Activated CD8-positive, alpha-beta memory T cell treated with anti-CD3 and anti-CD28 coated beads for 36 hours (primary cell): Measurements from ENCODE around the gene DNAJC1. TPM values are rescaled to one million over a fixed set of nuclear protein-coding genes. Genes with fewer than 3 reads are reported as not detected.

Source experiments
- CTCF ChIA-PET: fragments of 350-600 bp; sonication (Branson Sonifier 250); formaldehyde crosslinking; loops from one replicate; lab custom pipeline; 2021; ENCODE audit warnings: antibody characterized with exemption; lab: Charles Lee
- POLR2A ChIA-PET: fragments of 350-600 bp; sonication (Branson Sonifier 250); formaldehyde crosslinking; loops from one replicate; lab custom pipeline; 2021; ENCODE audit warnings: antibody characterized with exemption; lab: Charles Lee
- total RNA-seq, 2 experiments: library from RNA; stranded (reverse); gene quantifications; one replicate each; pipeline ENCODE4 v1.2.3, GENCODE V29; 2021

DNAJC1 gene
- total RNA-seq, 2 experiments from 2014 or later, result 29.4 to 30.1 TPM

DNA sequence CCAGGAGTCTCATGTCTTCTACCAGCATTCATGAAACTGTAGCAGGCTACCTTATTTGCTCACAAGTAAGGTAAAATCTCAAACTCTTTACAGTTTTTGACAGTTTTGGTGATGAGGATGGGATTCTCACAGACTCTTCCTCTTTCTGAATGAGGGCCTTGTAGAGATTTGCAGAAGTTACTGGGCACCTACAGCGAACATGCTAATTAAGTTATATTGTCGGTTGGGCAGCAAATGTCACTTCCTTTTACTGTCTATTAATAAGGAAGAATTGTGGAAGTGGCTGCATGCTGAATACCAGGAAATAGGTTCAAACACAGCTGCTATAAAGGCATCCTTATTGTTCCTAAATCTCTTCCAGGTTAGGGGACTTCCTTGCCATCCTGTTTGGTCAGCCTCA, 189.6 kb downstream of the DNAJC1 start:
- CTCF ChIA-PET, result no interaction called here

DNA sequence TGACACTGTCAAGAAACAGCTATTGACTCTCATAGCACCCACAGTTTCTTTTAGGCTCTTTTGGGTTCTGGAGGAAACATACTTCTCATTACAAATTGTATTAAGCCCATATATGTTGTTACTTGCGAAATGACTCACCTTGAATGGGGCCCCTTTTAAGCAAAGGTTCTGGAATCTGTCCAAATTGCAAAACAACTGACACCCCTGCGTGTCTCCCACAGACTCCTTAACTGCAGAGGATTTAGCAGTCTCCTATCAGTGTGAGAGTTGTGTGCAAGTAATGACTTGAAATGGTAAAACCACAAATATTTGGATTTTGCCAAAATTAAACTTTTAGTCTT, 192.3 kb downstream of the DNAJC1 start:
- ChIA-PET CTCF (no interaction called here), POLR2A (no interaction called here)

More for the DNA sequence above, 189.6 kb downstream of the DNAJC1 start:
- POLR2A ChIA-PET, result no interaction called here

DNA sequence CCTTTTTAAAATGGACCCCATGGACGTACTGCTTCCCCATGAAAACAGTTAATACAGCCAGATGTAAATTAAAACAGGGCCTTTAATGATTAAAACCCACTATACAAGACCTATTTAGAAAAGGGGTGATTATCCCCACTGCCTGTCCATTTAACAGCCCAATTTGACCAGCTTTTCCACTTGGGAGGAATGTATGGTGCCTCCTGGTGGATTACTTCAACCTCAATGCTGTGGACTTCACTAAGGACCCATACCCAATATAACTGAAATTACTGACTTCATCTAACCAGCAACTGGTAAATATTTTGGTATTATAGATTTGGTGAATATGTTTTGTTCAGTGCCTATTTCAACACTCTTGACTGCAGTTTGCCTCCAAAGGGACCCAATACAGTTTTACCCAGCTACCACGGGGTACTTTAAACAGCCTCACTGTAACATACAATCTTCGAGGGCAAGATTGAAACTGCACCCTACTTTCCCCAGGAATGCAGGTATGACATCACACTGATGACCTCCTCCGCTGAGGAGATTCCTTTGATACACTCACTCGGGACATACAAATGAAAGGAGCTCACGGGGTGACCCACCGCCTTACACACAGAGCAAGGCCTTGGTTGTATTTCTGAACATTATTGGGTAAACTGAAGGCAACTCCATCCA, 192.8 kb downstream of the DNAJC1 start:
- CTCF ChIA-PET, result no interaction called here
- POLR2A ChIA-PET, result no interaction called here

DNA sequence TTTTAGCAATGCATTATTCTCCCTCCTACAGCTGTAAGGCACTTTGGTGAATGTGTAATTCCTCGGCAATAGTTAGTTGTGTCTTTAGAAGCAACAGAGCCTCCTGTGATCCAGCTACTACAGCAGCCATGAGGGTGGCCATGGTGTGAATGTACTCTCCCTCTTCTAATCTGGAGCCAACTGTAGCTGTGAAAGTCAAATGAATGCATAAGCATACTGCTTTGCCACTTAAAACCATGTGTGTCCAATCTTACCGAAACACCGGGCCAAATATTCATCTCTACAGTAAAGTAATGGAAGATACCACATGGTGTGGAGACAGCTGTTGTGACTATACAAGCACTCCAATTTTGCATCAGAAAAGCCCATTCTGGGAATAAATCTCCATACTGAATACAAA, 195.0 kb downstream of the DNAJC1 start:
- CTCF ChIA-PET, result no interaction called here
- POLR2A ChIA-PET, result interaction anchor here (0.6 kb wide), 1 partner anchor 148 kb away, joined by 17 read pairs; no protein-coding TSS in a partner anchor

DNA sequence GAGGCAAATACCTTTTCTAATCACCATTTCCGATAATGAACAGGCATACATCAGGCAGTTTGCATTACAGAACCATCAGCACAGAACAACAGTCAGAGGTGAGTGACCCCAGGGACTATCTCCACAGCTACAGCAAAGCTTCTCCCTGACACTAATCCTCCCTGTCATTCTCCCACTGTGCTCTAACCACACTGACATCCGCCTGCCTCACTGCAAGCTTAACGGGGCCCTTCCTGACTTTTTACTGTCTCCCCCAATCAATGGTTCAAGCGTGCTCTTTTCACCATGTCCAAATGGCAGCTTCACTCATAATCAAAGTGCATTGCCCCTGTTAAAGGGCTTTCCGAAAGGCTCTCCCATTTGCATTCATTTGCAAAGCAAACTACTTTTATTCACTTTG, 196.3 kb downstream of the DNAJC1 start:
- ChIA-PET POLR2A (no interaction called here), CTCF (no interaction called here)

DNA sequence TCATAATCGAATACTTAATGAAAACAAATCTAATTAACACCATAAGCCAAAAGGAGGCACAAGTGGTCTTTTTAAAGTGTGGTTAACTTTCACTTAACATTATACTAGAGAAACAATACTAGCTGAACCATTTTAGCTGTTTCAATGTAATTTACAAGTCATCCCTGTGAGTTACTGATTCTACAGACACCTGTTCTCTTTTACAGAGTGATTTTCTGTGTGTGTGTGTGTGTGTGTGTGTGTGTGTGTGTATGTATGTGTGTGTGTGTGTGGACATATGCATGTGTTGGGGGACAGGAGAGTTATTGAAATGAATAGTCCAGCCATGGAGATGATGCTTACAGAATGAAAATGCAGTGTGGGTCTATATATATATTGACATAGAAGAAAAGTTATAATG, 200.2 kb downstream of the DNAJC1 start:
- CTCF ChIA-PET, result interaction anchor here (0.7 kb wide), 1 partner anchor 606 kb away, joined by 3 read pairs; no protein-coding TSS in a partner anchor
- POLR2A ChIA-PET, result no interaction called here

DNA sequence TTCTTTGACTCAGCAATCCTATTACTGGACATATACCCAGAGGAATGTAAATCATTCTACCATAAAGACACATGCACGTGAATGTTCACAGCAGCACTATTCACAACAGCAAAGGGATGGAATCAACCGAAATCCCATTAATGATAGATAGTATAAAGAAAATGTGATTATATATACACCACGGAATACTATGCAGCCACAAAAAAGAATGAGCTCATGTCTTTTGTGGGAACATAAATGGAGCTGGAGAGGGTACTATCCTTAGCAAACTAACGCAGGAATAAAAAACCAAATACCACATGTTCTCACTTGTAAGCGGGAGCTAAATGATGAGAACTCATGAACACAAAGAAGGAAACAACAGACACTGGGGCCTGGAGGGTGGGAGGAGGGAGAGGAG, 201.9 kb downstream of the DNAJC1 start:
- ChIA-PET CTCF (no interaction called here), POLR2A (no interaction called here)

DNA sequence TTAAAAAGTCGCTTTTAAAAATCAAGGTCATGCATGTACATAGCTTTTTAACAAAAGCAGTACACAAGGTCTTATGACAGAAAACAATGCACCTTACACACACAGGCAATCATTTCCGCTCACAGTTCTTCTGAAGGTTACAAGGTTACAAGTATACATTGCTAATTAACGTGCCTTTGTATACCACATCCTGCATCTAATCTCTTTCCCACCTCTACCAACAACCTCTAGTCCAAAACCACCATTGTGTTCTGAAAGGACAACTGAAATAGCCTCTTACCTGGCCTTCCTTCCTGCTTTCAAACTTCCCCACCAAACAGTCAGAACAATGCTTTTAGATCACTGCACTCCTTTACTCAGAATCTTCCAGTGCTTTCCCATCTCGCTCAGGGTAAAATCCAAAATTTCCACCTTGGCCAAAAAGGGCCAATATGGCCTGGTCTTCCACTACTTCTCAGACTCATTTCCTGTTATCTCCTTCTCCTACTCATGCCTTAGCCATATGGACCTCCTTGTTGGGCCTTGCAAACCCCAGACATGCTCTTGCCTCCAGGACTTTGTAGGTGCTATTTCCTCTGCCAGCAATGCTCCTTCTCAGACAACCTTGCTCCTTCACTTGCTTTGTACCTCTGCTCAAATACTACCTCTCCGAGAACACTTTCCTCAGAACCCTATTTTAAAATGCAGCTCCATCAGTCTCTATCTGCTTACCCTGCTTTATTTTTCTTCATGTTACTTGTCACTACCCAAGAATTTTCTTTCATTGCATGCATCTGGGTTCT, 205.4 kb downstream of the DNAJC1 start:
- POLR2A ChIA-PET, result no interaction called here
- CTCF ChIA-PET, result no interaction called here

DNA sequence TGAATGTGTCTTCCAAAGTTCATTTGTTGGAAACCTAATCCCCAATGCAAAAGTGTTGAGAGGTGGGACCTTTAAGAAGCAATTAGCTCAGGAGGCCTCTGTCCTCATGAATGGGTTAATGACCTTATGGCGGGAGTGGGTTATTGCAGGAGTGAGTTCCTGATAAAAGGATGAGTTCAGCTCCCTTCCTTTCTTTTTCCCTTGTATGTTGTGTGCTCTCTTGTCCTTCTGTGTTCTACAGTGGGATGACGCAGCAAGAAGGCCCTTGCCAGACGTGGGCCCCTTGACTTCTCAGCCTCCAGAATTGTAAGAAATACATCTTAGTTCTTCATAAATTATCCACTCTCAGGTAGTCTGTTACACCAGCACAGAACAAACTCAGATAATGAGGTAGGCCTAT, 206.0 kb downstream of the DNAJC1 start:
- POLR2A ChIA-PET, result no interaction called here
- CTCF ChIA-PET, result no interaction called here

DNA sequence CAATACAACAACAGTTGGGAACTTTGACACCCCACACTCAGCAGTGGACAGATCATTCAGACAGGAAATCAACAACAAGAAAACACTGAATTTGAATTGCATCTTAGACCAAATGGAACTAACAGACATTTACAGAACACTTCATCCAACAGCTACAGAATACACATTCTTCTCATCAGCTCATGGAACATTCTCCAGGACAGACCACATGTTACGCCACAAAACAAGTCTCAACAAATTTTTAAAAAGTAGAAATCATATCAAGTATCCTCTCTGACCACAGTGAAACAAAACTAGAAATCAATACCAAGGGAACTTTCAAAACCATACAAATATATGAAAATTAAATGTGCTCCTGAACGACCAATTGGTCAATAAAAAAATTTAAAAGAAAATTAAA, 212.3 kb downstream of the DNAJC1 start:
- CTCF ChIA-PET, result no interaction called here
- POLR2A ChIA-PET, result no interaction called here

DNA sequence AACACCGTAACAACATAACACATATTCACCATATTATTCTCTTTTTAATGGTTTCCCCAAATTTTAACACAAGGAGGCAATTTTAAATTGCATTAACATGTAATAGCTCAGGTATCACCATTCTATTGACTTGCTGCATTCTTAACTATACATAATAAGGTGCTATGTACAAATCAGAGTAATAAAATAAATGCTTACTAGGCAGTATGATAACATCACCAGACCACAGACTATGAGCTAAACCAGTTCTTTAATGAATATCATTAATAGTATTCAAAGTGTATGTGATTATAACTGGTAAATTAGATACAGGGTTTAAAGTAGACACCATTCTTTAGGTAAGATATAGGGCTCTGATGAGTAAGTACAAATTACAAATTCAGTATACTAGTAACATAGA, 226.6 kb downstream of the DNAJC1 start:
- ChIA-PET POLR2A (no interaction called here), CTCF (no interaction called here)

DNA sequence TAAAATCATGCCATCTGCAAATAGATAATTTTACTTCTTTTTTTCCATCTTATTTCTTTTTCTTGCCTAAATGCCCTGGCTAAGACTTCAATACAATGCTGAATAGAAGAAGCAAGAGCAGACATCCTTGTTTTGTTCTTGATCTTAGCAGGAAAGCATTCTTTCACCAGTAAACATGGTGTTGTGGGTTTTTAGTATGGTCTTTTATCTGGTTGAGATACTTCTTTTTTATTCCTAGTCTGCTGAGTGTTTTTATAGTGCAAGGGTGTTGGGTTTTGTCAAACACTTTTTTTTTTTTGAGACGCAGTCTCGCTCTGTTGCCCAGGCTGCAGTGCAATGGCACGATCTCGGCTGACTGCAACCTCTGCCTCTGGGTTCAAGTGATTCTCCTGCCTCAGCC, 232.3 kb downstream of the DNAJC1 start:
- CTCF ChIA-PET, result no interaction called here
- POLR2A ChIA-PET, result no interaction called here

DNA sequence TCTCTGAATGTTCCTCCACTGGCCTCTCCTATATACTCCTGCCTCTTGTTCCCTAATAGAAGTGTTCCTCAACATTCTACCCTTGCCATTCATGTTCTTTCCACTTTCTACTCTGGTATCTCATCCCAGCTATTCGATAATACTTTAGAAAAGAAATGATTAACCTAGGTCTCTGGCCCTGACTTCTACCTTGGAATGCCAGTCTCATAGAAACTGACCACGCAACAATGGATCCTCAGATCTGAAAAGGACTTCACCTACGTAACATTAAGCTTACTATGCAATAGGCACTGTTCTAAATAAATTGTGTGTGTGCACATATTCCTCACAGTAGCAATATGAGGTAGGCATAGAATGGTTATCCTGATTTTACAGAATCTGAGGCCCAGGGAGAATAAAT, 234.5 kb downstream of the DNAJC1 start:
- CTCF ChIA-PET, result no interaction called here
- POLR2A ChIA-PET, result no interaction called here

DNA sequence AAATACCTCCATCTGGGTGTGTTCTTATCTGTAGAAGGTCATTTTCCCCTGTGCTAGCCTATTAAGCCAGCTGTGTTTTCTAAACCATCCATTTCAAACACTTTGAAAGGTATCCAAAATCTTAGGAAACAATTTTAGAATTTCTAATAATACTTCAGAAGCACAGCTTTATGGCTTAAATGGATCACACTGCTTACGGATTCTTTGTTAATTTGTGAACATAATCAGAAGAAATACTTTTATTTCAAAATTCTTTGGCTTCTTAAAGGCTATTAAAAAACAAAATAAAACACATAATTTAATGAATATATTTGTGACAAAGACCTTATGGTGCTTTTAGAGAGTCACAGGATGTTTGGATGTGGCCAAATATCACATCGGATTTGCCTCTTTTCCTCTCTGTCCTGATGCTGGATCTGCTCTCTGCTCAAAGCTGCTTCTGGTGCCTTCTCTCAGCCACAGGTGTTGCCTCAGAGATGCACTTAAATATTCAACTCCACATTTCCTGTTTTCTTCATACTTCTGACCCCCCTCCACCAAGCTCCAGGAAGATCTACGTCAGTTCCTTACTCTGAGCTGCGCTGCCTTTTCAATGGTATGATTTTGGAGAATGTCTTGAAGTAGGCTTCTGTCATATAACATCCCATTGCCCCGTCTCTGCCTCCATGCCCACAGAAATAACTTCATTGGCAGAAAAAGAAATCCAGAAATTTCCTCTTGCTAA, 238.9 kb downstream of the DNAJC1 start:
- ChIA-PET POLR2A (no interaction called here), CTCF (no interaction called here)

DNA sequence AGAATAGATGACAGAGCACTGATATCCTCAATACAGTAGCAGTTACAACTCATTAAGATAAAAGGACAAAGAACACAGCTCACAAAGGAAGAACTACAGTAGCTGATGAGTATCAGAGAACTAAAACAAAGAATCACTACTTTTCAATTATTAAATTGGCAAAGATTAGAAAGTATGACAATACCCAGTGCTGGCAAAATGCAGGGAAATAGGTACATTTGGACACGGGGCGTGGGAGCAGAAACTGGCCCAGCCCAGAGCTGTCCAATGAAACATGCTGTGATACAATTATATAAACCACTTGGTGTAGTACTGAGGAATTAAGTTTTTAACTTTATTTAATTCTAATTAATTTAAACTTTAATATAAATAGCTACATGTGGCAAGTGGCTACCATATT, 243.2 kb downstream of the DNAJC1 start:
- CTCF ChIA-PET, result no interaction called here
- POLR2A ChIA-PET, result no interaction called here

DNA sequence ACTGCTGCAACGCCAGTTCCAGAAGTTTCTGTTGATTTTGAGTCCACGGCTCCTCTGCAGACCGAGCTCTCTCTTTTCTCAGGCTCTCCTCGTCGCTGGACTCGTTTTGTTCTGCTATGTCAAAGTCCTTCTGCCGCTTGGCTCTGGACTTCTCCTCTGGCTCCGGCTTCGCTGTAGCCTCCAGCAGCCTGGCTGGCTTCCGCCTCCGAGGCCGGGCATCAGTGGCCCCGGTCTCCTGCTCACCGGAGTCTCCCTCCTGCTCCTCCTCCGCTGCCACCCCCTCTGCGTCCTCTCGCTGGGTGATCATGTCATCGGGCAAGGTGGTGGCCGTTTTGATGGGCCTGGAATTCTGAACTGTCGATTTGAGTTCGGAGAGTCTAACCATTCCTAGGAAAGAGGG, 244.3 kb downstream of the DNAJC1 start:
- ChIA-PET CTCF (no interaction called here), POLR2A (no interaction called here)

DNA sequence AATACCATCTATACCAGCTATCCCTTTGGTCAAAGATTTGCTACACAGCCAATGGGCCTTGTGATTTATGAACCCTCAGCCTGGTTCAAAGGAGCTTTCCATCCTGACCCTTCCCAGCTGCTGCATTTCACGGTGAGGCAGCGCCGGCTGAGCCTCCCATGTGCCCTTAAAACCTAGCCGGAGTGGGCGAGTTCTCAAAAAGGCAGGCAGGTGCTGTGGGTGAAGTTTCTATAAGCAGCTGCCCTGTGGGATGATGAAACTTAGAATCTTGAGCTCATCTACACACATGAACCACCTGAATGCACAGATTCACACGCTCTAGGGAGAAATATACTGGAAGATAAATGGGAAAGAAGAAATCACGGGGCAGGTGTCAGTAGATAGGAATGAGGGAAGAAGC, 244.8 kb downstream of the DNAJC1 start:
- ChIA-PET CTCF (no interaction called here), POLR2A (no interaction called here)

DNA sequence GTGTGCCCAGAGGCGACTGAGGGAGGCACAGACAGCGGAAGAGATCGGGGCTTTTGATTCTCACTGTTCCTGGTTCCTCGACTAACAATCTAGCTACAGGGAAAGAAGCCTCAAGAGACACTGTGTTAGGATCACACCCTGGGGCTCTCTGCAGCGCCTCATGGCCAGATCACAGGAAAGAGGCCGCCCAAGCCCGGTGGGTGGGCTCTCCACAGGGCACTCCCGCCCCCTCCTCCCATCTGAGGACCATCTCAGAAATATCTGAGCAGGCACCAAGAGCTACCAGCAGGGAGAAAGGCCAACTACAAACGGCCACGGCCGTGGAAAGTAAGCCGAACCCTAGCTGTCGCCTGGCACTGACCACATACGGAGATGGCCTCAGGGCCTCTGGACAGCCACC, 245.3 kb downstream of the DNAJC1 start:
- POLR2A ChIA-PET, result no interaction called here
- CTCF ChIA-PET, result no interaction called here

DNA sequence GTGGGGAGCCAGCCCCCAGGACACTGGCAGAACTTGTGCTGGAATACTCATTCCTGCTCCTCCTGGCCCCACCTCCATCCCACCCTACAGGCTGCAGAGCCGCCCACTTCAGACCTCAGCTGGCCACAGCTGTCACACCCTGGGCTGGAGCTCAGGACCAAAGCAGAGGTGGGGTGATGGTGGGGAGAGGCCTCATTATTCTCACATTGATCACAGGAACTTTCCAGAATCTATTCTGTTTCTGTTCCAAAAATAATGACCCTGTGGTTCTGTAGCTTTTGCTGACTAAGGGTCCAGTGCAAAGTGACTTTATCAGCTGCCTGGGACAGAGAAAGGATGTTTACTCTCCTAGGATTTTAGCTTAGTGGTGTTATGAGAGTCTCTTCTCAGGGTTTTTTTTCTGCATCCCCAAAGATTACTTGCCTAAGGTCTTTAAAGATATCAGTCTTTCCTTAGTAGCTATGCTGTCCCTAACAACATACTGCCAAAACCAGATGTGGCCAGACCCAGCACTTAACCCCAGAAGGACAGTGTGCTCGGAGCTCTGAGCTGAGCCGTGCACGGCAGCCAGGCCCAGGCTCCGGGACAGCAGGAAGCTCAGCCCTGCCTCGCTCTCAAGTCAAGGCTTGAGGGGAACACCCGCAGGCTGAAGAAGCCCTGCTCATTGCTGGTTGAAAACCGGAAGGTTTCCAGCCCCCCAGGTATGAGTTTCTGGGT, 246.2 kb downstream of the DNAJC1 start:
- POLR2A ChIA-PET, result no interaction called here
- CTCF ChIA-PET, result no interaction called here

DNA sequence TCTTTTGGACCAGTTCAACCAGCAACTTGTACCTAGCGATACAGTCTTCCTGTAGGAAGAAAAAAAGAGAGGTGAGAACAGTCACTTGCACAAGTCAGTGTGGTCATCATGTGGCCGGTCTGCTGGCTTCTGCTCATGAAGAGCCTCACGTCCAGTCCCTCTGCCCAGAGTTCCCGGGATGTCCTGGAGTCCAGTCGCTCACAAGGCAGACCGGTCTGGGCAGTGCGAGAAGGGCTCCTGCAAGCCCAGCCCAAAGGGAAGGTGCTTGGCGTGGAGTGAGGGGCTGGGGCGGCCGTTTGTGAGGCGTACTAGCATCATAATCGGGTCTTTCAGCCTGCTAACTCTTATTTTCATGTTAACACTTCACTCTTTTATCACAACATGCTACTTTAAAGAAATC, 246.8 kb downstream of the DNAJC1 start:
- ChIA-PET POLR2A (no interaction called here), CTCF (no interaction called here)
